ENCODE measurements around the gene LONP1. TPM values are rescaled to one million over a fixed set of nuclear protein-coding genes. Genes with fewer than 3 reads are reported as not detected.

Gene LONP1
- total and polyA plus RNA-seq, 2 of the 8 experiments (the other 6 are each of a cell fraction or from before 2014, with no cell fraction given): 98.1 to 117 TPM

DNA sequence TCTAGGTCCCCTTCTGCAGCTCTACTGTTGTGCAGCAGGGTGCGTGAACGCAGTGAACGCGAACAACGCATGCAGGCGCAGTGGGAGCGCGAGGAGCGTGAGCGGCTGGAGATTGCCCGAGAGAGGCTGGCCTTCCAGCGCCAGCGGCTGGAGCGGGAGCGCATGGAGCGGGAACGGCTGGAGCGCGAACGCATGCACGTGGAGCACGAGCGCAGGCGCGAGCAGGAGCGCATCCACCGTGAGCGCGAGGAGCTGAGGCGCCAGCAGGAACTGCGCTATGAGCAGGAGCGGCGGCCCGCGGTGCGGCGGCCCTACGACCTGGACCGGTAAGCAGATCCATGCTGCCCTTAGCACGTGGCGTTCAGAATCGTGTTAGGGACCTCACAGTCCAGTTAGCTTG is 58.5 kb downstream of the LONP1 start (continued):
- TF ChIP-seq ASH2L (IDR thresholded peaks at IDR 0.05; ENCODE audit: low read length): no peak

Data from H1 (cell line).